Heart left ventricle (tissue), 16 donors: ENCODE measurements around the gene HS1BP3. TPM values are rescaled to one million over a fixed set of nuclear protein-coding genes. Genes with fewer than 3 reads are reported as not detected.

ENCODE experiments used
- ATAC-seq, 4 donors: fragments of 200-7000 bp; cut with Tn5 transposase; one replicate each; pipeline ENCODE4 v1.9.1; 2020 to 2022; ENCODE audit warnings: moderate library complexity in 4 of 4, mild to moderate bottlenecking in 3 of 4, moderate number of reproducible peaks in 1 of 4
- DNase-seq, 5 donors: peaks; one replicate each; pipeline ENCODE4 v3.0.0-alpha.2; 2020
- H3K27ac ChIP-seq, 12 donors: fragments of 200-600 bp; sonication (generic) in 4 of 12; one replicate each; pipeline versions ENCODE4 v1.5.0 to v1.8.0; 2016 to 2022; ENCODE audit warnings: mild to moderate bottlenecking in 2 of 12
- H3K27me3 ChIP-seq, 9 donors: fragments of 200-600 bp; sonication (generic) in 2 of 9; one replicate each; pipeline versions ENCODE4 v1.5.1 to v1.8.0; 2016 to 2022; ENCODE audit warnings: mild to moderate bottlenecking in 3 of 9
- H3K36me3 ChIP-seq, 9 donors: fragments of 200-600 bp; sonication (generic) in 2 of 9; one replicate each; pipeline versions ENCODE4 v1.5.0 to v1.8.0; 2018 to 2022; ENCODE audit warnings: mild to moderate bottlenecking in 2 of 9
- H3K4me1 ChIP-seq, 12 donors: fragments of 200-600 bp; sonication (generic) in 4 of 12; one replicate each; pipeline versions ENCODE4 v1.5.0 to v1.8.0; 2016 to 2022; ENCODE audit warnings: mild to moderate bottlenecking in 3 of 12
- H3K4me3 ChIP-seq, 12 donors: fragments of 200-600 bp; sonication (generic) in 4 of 12; one replicate each; pipeline versions ENCODE4 v1.5.0 to v1.8.0; 2017 to 2022; ENCODE audit warnings: mild to moderate bottlenecking in 9 of 12, moderate library complexity in 4 of 12
- H3K9me3 ChIP-seq, 12 donors: fragments of 200-600 bp; sonication (generic) in 4 of 12; one replicate each; pipeline versions ENCODE4 v1.5.0 to v1.8.0; 2016 to 2022; ENCODE audit warnings: mild to moderate bottlenecking in 1 of 12
- POLR2A ChIP-seq, 2 donors: fragments of 450-650 bp; IDR thresholded peaks; one replicate each; pipeline ENCODE4 v1.6.1; 2017; ENCODE audit warnings: antibody characterized with exemption in 2 of 2, mild to moderate bottlenecking in 2 of 2, moderate library complexity in 2 of 2
- WGBS, 4 donors: extraction: QIAGEN DNeasy Blood & Tissue Kit in 2 of 4; methylation state at CpG; one replicate each; pipeline versions ENCODE4 v1.1.5 to v1.1.7; 2013 to 2018; 5-methylcytosine and 5-hydroxymethylcytosine counted together
- intact Hi-C, 10 donors: fragments of 100-400 bp; cut with DNase I; formaldehyde crosslinking; loops; one replicate each; pipeline versions ENCODE4 v1.11.1 to v1.14.2; 2022
- polyA plus RNA-seq, 2 donors: library from polyadenylated mRNA; stranded (reverse); fragments of 200-250 nt; gene quantifications; one replicate each; pipeline ENCODE4 v1.2.3, GENCODE V29; 2013
- total RNA-seq, 9 donors: library from RNA; depleted of rRNA in 2 of 9; stranded (reverse); fragments of >200 nt in 2 of 9; fragmentation: NEBNext Ultra II Directional in 3 of 9; extraction: Animal tissue kit (Norgen Biotek cat#: 25700) in 3 of 9; gene quantifications; one replicate each; pipeline versions ENCODE4 v1.1.0 to v1.2.4, GENCODE V29; 2016 to 2023
- TF ChIP-seq, protein P1 (sequence below), 12 donors: fragments of 200-600 bp; sonication (generic) in 4 of 12; IDR thresholded peaks; one replicate each; pipeline versions ENCODE4 v1.5.0 to v1.8.0; 2018 to 2022; ENCODE audit warnings: antibody characterized with exemption in 12 of 12, mild to moderate bottlenecking in 5 of 12
- donor health status: ischemic (EF 13 %, LVEDD 7.1; RV severe dilation, severe dysfunction).
- donor health status: healthy with polysubstance abuse.
- donor health status: DM: no; HTN: yes; CAD: no.
- donor health status: DM: no; HTN: no; CAD: no.
- donor health status: ischemic (EF 25% LVEDD 6.9; RV normal size, moderate dysfunction).
- donor health status: ischemic (EF 25% LVEDD 5.7; RV mildly dilated, moderate dysfunction).
- donor health status: healthy.
- donor health status: DM: yes; HTN: yes; CAD: no.
- donor health status: ischemic (EF 35%, LVEDD 5.7; RV mildly dilated, moderate dysfunction).
- donor health status: nonischemic (EF 11% LVEDD 7.7; RV severe dilation, severe dysfunction).
- donor health status: DM: yes; HTN: yes; CAD: no.
- donor health status: PGD.
- donor health status: ischemic (EF 29% LVEDD 5.4; RV normal size, mild dysfunction).
- donor health status: nonischemic (EF 23%, LVEDD 6.1; RV moderate dilation, normal function).

Gene HS1BP3
- total and polyA plus RNA-seq, 11 donors = 12.7 to 23.7 (median 21.0) TPM

- peaks cover 0 to 15% (median 0%) of the 10 kb centered on the region in 9 donors for H3K36me3 ChIP-seq
- H3K9me3 ChIP-seq = no peaks in the 10 kb centered on the region
- H3K27me3 ChIP-seq = peaks cover 0 to 12% (median 6%) of the 10 kb centered on the region in 9 donors
- no peak for DNase-seq
- peaks cover 0 to 34% (median 15%) of the 10 kb centered on the region in 12 donors for H3K4me1 ChIP-seq
- intact Hi-C loops = no loop called here
- WGBS, 4 donors = 82 to 90% (median 85%) methylated on average over 1 of the region's 1 CpG
- ATAC-seq = no peak
- H3K27ac ChIP-seq = no peak overlapping the region
- H3K4me3 ChIP-seq = no peak overlapping the region
- no peak for TF ChIP-seq POLR2A (IDR thresholded peaks at IDR 0.05)
- TF ChIP-seq, protein P1, sequence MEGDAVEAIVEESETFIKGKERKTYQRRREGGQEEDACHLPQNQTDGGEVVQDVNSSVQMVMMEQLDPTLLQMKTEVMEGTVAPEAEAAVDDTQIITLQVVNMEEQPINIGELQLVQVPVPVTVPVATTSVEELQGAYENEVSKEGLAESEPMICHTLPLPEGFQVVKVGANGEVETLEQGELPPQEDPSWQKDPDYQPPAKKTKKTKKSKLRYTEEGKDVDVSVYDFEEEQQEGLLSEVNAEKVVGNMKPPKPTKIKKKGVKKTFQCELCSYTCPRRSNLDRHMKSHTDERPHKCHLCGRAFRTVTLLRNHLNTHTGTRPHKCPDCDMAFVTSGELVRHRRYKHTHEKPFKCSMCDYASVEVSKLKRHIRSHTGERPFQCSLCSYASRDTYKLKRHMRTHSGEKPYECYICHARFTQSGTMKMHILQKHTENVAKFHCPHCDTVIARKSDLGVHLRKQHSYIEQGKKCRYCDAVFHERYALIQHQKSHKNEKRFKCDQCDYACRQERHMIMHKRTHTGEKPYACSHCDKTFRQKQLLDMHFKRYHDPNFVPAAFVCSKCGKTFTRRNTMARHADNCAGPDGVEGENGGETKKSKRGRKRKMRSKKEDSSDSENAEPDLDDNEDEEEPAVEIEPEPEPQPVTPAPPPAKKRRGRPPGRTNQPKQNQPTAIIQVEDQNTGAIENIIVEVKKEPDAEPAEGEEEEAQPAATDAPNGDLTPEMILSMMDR (IDR thresholded peaks at IDR 0.05) = no peak
Measured at GRCh38 chr2:20678086-20678395, 27.1 kb upstream of the HS1BP3 start.

DNA sequence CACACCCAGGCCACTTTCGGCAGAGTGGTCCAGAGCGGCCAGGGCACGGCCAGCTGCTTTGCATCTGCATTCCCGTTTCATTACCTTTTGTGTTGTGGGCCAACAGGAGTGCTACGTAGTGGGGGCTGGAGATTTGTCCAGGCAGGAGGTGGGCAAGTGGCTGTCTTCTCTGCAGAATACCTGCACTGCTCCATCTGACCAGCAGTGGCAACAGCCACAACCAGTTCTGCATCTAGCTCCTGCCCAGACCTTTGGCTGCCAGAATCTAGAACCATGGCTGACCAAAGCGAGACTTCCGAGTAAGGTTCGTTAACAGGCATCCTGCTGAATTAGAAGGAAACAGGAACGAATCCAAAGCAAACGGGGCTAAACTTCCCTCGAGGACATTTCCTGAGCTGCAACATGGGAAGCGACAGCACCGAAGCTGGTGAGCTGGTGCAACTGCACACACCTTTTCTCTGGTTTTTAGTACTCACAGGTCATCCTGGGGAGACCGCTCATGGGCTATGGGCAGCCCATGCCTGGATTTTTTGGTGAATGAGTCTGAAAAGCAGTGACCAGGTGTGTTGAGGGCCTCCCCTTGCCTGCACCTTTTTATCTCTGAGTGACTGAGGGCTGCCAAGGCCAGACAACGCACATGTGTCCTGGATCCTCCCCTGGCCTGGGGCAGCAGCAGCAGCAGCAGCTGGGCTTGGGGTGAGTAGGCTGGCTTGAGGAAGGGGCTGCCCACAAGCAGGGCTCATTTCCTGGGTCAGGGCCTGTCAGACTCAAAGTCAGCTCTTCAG is 26.6 kb upstream of the HS1BP3 start:
- ATAC-seq = no peak
- Histone ChIP-seq H3K4me3 (no peak overlapping the region), H3K36me3 (peaks cover 0 to 12% (median 0%) of the 10 kb centered on the region in 9 donors), H3K9me3 (no peaks in the 10 kb centered on the region), H3K27me3 (peaks cover 0 to 18% (median 11%) of the 10 kb centered on the region in 9 donors), H3K4me1 (peaks cover 0 to 34% (median 15%) of the 10 kb centered on the region in 12 donors), H3K27ac (no peak overlapping the region)
- no peak for DNase-seq
- 71 to 86% (median 73%) methylated on average over 11 to 15 of the region's 15 CpGs for WGBS, 4 donors
- intact Hi-C loops = no loop called here
- TF ChIP-seq, protein P1 (IDR thresholded peaks at IDR 0.05) = no peak
- TF ChIP-seq POLR2A (IDR thresholded peaks at IDR 0.05) = no peak

- intact Hi-C loops = no loop called here
- no peak for TF ChIP-seq POLR2A (IDR thresholded peaks at IDR 0.05)
- TF ChIP-seq, protein P1 (IDR thresholded peaks at IDR 0.05) = peak in 4 of 12 donors; percentile 8 to 29 (median 19)
- peak; percentile 54 to 68 (median 62) for ATAC-seq
- Histone ChIP-seq H3K36me3 (peaks cover 0 to 12% (median 0%) of the 10 kb centered on the region in 9 donors), H3K27ac (peak overlapping the region in 7 of 12 donors; percentile 32 to 81 (median 59)), H3K27me3 (peaks cover 0 to 27% (median 19%) of the 10 kb centered on the region in 9 donors), H3K9me3 (no peaks in the 10 kb centered on the region), H3K4me1 (peaks cover 0 to 34% (median 15%) of the 10 kb centered on the region in 12 donors), H3K4me3 (no peak overlapping the region)
- DNase-seq = no peak
- 76 to 85% (median 82%) methylated on average over 11 to 12 of the region's 12 CpGs for WGBS, 4 donors
Measured at GRCh38 chr2:20676353-20677215, 25.7 kb upstream of the HS1BP3 start.
